HFFc6 (cell line): ENCODE measurements around the gene SMC4. TPM values are rescaled to one million over a fixed set of nuclear protein-coding genes. Genes with fewer than 3 reads are reported as not detected.

Experiments used
- DNase-seq: peaks from one replicate; pipeline ENCODE4 v3.0.0-alpha.2; 2018
- H3K27ac Mint-ChIP-seq: 2 replicates; pipeline ENCODE4 v1.8.0; 2020; ENCODE audit warnings: mild to moderate bottlenecking, mixed read lengths
- H3K27me3 Mint-ChIP-seq: 2 replicates; pipeline ENCODE4 v1.8.0; 2021; ENCODE audit warnings: mild to moderate bottlenecking, moderate library complexity, mixed read lengths; ENCODE audit not compliant: insufficient read depth
- H3K36me3 Mint-ChIP-seq: 2 replicates; pipeline ENCODE4 v1.8.0; 2021; ENCODE audit warnings: low read depth, mixed read lengths
- H3K4me1 Mint-ChIP-seq: 2 replicates; pipeline ENCODE4 v1.8.0; 2020; ENCODE audit warnings: low read depth, mixed read lengths
- H3K4me3 Mint-ChIP-seq: 2 replicates; pipeline ENCODE4 v1.8.0; 2020; ENCODE audit warnings: mild to moderate bottlenecking, moderate library complexity, mixed read lengths
- H3K9me3 Mint-ChIP-seq: 2 replicates; pipeline ENCODE4 v1.8.0; 2020; ENCODE audit warnings: mild to moderate bottlenecking, mixed read lengths
- CTCF ChIP-seq: fragments of 200-600 bp; sonication (generic); IDR thresholded peaks from 2 replicates; pipeline ENCODE4 v1.5.0; 2021; ENCODE audit warnings: antibody characterized with exemption, mild to moderate bottlenecking
- total RNA-seq, 6 experiments: library from RNA; stranded (reverse); fragmentation: NEBNext Ultra II Directional; extraction: Animal tissue kit (Norgen Biotek cat#: 25700); gene quantifications; 2 replicates in 1 of 6; 3 replicates in 5 of 6; pipeline ENCODE4 v1.2.3, GENCODE V29; 2021

The SMC4 gene
- total RNA-seq, 6 experiments from 2014 or later, result 58.2 to 116 (median 106) TPM

DNA sequence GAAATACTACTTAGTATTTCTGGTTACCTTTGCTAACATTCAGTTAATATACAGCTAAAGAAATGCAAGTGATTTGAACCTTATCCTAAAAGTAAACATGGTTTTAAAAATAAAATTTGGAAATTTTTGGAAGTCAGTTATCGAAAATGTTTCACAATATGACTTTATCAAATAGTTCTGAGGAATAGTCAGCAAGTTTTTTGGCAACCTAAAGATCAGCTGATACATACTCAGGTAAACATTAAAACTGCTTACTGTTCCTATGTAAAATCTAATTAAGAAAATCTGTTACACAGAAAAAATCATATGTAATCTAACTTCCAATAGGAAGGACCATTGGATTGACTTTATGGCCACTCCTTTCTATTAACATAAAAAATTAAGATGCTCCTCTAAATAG, 24.5 kb upstream of the SMC4 start:
- no peak overlapping the region for H3K27ac Mint-ChIP-seq

GRCh38 chr3:160376681-160377080, 22.8 kb upstream of the SMC4 start:
- H3K27ac Mint-ChIP-seq, result peak overlapping the region; percentile 38
- peaks cover 23% of the 10 kb centered on the region for H3K36me3 Mint-ChIP-seq
- no peaks in the 10 kb centered on the region for H3K27me3 Mint-ChIP-seq
- DNase-seq, result peak; percentile 35
- H3K9me3 Mint-ChIP-seq, result no peaks in the 10 kb centered on the region
- H3K4me1 Mint-ChIP-seq, result peaks cover 83% of the 10 kb centered on the region
- no peak overlapping the region for H3K4me3 Mint-ChIP-seq
- no peak for TF ChIP-seq CTCF

More for the DNA sequence above, 24.5 kb upstream of the SMC4 start:
- no peaks in the 10 kb centered on the region; the same call in 1 of the 2 replicates for H3K27me3 Mint-ChIP-seq
- no peak for TF ChIP-seq CTCF
- peaks cover 33% of the 10 kb centered on the region for H3K36me3 Mint-ChIP-seq
- no peaks in the 10 kb centered on the region for H3K9me3 Mint-ChIP-seq
- DNase-seq, result no peak
- H3K4me1 Mint-ChIP-seq, result peaks cover 68% of the 10 kb centered on the region
- H3K4me3 Mint-ChIP-seq, result no peak overlapping the region

GRCh38 chr3:160378331-160379109, 20.9 kb upstream of the SMC4 start:
- H3K27me3 Mint-ChIP-seq, result no peaks in the 10 kb centered on the region; the same call in 1 of the 2 replicates
- peaks cover 17% of the 10 kb centered on the region for H3K36me3 Mint-ChIP-seq
- no peak overlapping the region; the same call in 1 of the 2 replicates for H3K4me3 Mint-ChIP-seq
- no peaks in the 10 kb centered on the region for H3K9me3 Mint-ChIP-seq
- DNase-seq, result peak; percentile 25
- TF ChIP-seq CTCF, result no peak
- H3K27ac Mint-ChIP-seq, result no peak overlapping the region
- peaks cover 77% of the 10 kb centered on the region for H3K4me1 Mint-ChIP-seq

DNA sequence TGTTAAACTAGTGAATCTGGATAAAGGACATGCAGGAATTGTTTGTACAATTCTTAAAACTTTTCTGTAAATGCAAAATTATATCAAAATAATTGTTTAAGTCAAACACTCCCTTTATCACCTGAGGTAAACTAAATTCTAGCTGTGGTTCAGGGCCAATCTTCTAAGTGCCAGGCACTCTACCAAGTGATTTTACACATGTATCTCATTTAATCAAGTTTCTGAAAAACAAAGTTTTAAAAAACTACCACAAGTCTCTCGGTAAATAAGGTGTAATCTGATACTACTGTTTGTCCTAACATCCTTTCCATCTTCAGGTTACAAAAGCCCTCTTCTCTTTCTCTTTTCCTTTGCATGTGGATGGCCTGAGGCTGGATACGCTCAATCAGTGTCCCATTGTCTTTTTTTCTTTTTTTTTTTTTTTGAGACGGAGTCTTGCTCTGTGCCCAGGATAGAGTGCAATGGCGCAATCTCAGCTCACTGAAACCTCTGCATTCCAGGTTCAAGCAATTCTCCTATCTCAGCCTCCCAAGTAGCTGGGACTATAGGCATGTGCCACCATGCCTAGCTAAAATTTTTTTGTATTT, 19.7 kb upstream of the SMC4 start:
- DNase-seq, result no peak
- H3K4me3 Mint-ChIP-seq, result no peak overlapping the region
- H3K9me3 Mint-ChIP-seq, result no peaks in the 10 kb centered on the region
- no peak overlapping the region for H3K27ac Mint-ChIP-seq
- no peak for TF ChIP-seq CTCF
- no peaks in the 10 kb centered on the region; the same call in 1 of the 2 replicates for H3K27me3 Mint-ChIP-seq
- peaks cover 65% of the 10 kb centered on the region for H3K4me1 Mint-ChIP-seq
- 0 out of 2 replicates have a peak, but pooled peaks cover 6% of the 10 kb centered on the region for H3K36me3 Mint-ChIP-seq

DNA sequence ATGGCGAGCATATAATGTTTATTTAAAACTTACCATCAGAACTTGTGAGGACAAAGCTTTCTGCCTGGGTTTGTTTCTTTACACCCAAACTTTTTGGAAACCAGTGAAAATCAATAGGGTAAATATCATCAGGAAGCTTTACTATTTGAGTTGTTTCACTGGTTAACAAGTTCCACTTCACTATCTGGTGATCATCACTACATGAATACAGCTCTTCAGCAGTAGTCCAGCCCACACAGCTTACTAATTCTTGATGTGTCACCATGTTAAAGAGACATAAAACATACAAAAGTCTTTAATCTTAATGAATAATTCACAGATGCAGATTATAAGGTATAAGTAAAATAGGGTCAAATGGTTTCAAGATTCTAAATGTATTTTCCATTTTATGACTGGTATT, 18.0 kb upstream of the SMC4 start:
- no peak for TF ChIP-seq CTCF
- H3K9me3 Mint-ChIP-seq, result no peaks in the 10 kb centered on the region

More for the DNA sequence above, 18.0 kb upstream of the SMC4 start:
- H3K27ac Mint-ChIP-seq, result no peak overlapping the region
- DNase-seq, result peak; percentile 47
- H3K36me3 Mint-ChIP-seq, result no peaks in the 10 kb centered on the region
- H3K4me3 Mint-ChIP-seq, result no peak overlapping the region
- H3K27me3 Mint-ChIP-seq, result no peaks in the 10 kb centered on the region; the same call in 1 of the 2 replicates
- H3K4me1 Mint-ChIP-seq, result peaks cover 57% of the 10 kb centered on the region
